Skeletal muscle satellite cell (primary cell): ENCODE data around the gene CALU.
A peak's percentile ranks its signal among the peaks of the same experiment; 100 is the strongest.

Experiments used
- H3K27me3 ChIP-seq: 2 replicates; pipeline ENCODE4 v1.7.0; 2013; ENCODE audit warnings: low read length; ENCODE audit not compliant: control insufficient read depth, insufficient read depth
- H3K36me3 ChIP-seq: 2 replicates; pipeline ENCODE4 v1.7.0; 2013; ENCODE audit warnings: mild to moderate bottlenecking, control low read depth, low read length; ENCODE audit not compliant: insufficient read depth
- H3K4me1 ChIP-seq: 2 replicates; pipeline ENCODE4 v1.7.0; 2013; ENCODE audit warnings: low read length; ENCODE audit not compliant: control insufficient read depth, insufficient read depth
- H3K4me2 ChIP-seq: 2 replicates; pipeline ENCODE4 v1.7.0; 2013; ENCODE audit warnings: mild to moderate bottlenecking, low read length
- H3K4me3 ChIP-seq: 2 replicates; pipeline ENCODE4 v1.7.0; 2013; ENCODE audit warnings: low read length
- H3K9ac ChIP-seq: 2 replicates; pipeline ENCODE4 v1.7.0; 2013; ENCODE audit warnings: mild to moderate bottlenecking, low read depth, low read length, moderate library complexity
- H3K9me3 ChIP-seq: replicated peaks from 2 replicates; pipeline ENCODE4 v1.7.0; 2013; ENCODE audit warnings: mild to moderate bottlenecking, control low read depth, low read length

The CALU gene

DNA sequence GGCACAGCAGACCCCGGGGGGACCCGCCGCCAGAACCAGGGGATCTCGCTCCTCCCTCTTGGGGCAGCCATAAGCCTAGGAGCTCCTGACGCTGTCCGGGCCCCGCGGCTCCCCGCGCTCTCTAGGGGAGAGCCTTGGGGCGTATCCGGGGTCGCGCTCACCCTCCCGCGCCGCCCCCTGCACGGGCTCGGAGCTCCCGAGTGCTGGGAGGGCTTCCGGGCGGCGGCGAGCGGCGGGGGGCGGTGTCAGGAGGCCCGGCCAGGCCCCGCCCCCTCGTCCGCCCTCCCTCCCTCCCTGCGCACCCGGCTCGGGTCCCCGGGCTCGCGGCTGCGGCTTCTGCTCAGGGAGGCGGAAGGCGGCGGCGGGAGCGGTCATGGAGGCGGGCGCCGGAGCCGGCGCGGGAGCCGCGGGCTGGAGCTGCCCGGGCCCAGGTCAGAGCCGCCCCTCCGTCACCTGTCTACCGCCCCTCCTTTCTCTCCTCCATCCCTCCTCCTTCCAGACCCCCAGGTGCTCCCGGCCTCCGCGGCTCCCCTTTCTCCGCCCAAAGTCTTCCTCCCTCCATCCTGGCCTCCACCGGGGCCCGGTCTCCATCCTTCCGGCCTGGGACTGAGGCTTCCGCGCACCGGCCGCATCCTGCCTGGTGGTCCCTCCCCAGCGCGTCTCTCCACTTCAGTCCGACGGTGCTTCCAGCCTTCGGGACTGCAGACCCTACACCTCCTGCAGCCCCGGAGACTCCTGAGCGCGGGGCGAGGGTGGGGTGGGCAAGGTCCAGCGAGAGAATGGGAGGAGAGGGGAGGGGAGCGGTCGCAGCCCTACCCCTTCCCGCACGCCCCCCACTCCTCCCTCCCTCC lies 52.2 kb downstream of the CALU start, which contains the start of gene CCDC136:
CCDC136 (plus strand) TSS at position 848 of the 851 bp plus-strand sequence. CDS start 444 bp downstream, outside the sequence.
- no peaks in the 10 kb centered on the region for H3K36me3 ChIP-seq
- H3K27me3 ChIP-seq = peaks cover 30% of the 10 kb centered on the region
- H3K4me1 ChIP-seq = peaks cover 12% of the 10 kb centered on the region
- H3K4me2 ChIP-seq = peak within 1 kb of the TSS; percentile 98
- H3K4me3 ChIP-seq = peak within 1 kb of the TSS; percentile 82
- H3K9ac ChIP-seq = peak within 1 kb of the TSS; percentile 73
- no peaks in the 10 kb centered on the region for H3K9me3 ChIP-seq

DNA sequence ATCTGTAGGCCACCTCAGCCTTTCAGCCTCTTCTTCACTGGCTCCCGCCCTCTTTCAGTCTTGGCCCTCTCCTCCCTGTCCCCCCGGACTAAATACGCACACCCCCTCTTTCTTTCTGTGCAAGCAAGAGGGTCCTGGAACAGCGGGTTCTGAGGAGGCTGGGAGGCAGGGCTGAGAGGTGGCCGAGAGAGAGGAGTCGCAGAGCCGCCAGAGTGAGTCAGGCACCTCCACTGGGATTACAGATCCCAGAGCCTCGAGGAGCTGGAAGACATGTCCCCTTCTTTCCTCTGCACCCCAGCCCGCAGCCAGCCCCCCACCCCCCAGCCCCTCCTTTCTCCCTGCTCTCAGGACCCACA lies 52.8 kb downstream of the CALU start:
- Histone ChIP-seq H3K9me3 (no peaks in the 10 kb centered on the region), H3K4me1 (peaks cover 12% of the 10 kb centered on the region), H3K27me3 (peaks cover 30% of the 10 kb centered on the region), H3K4me2 (peak overlapping the region; percentile 98), H3K36me3 (no peaks in the 10 kb centered on the region), H3K9ac (peak overlapping the region; percentile 73), H3K4me3 (peak overlapping the region; percentile 82)

DNA sequence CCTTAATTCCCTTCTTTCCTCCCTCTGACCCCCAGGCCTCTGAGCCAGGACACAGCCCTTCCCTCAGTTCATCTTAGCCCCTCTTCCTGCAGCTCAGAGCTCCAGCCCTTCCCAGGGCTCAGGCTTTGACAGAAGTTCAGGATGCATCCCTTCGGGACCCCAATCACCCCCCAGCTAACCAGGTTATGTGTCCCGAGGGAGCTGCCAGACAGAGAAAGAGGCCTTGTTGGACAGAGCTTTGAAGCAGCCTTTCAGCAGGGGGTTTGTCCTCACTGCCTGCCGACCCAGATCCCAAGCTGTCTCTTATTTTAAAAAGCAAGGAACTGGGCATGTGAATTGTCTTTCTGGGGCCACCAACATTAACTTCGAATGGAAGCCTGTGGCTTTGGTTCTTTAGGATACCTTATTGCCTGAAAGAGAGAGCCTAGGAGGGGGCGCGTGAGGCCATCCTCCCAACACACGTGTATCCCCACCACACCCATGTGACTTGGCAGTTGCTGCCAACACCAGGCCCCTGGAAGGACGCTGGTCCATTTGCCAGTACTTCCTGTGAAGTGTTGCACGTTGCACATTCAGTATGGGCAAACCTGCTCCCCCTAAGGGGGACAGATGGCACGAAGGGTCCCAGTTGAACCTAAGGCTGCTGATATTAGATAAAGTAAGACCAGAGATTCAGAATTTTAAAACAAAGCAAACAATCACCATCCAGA lies 53.5 kb downstream of the CALU start:
- Histone ChIP-seq H3K4me3 (no peak overlapping the region), H3K9me3 (no peaks in the 10 kb centered on the region), H3K4me1 (peaks cover 12% of the 10 kb centered on the region), H3K27me3 (peaks cover 27% of the 10 kb centered on the region), H3K4me2 (no peak overlapping the region), H3K9ac (no peak overlapping the region), H3K36me3 (no peaks in the 10 kb centered on the region)

DNA sequence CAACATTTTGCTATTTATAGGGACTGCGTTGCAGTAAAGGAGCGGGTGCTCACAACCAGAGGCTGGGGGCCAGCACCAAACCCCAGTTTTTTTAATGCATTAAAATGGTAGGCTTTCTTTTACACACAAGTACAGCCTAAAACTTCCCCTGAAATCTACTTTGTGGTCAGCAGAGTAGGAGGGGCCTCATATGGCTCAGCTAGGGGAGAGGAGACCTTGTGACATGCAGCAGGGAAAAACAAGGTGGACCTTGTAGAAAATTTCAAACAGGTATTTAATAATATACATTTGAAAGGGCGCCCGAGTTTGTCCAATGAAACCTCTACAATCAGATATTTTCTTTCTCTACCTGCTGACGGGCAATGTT lies 54.0 kb downstream of the CALU start:
- Histone ChIP-seq H3K9me3 (no peaks in the 10 kb centered on the region), H3K9ac (no peak overlapping the region), H3K4me1 (peaks cover 12% of the 10 kb centered on the region), H3K4me2 (no peak overlapping the region), H3K4me3 (no peak overlapping the region), H3K36me3 (no peaks in the 10 kb centered on the region), H3K27me3 (peaks cover 21% of the 10 kb centered on the region)

DNA sequence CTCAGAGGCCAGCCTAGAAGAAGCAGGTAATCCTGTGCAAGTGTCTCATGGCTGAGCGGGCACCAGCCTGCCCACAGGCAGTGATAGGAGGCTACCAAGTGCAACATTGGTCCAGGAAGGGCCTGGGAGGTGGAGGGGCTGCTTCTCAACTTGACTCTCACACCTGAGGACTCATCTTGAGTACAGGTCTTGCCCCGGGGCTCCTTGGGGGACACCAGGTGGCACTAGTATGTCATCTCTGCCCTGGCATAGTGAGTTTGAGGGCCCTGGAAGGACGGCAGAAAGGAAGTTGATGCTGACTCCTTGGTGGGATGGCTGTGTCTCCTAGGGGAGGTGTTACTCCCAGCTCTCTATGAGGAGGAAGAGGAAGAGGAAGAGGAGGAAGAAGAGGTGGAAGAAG lies 54.9 kb downstream of the CALU start:
- peaks cover 14% of the 10 kb centered on the region for H3K27me3 ChIP-seq
- peaks cover 12% of the 10 kb centered on the region for H3K4me1 ChIP-seq
- H3K9me3 ChIP-seq = no peaks in the 10 kb centered on the region
- no peak overlapping the region for H3K4me2 ChIP-seq
- no peak overlapping the region for H3K4me3 ChIP-seq
- no peaks in the 10 kb centered on the region for H3K36me3 ChIP-seq
- H3K9ac ChIP-seq = no peak overlapping the region

DNA sequence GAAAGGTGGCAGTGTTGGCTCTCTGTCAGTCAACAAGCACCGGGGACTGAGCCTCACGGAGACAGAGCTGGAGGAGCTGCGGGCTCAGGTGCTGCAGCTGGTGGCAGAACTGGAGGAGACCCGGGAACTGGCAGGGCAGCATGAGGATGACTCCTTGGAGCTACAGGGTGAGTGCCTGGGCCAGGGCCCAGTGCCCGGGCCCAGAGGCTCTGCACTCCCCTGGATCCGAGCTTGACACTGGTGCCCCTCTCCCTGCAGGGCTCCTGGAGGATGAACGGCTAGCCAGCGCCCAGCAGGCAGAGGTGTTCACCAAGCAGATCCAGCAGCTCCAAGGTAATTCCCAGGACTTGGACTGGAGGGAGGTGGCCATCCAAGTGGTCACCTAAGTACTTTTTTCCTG lies 55.3 kb downstream of the CALU start:
- H3K9ac ChIP-seq = no peak overlapping the region
- no peak overlapping the region for H3K4me2 ChIP-seq
- no peak overlapping the region for H3K4me3 ChIP-seq
- peaks cover 12% of the 10 kb centered on the region for H3K4me1 ChIP-seq
- H3K9me3 ChIP-seq = no peaks in the 10 kb centered on the region
- peaks cover 10% of the 10 kb centered on the region for H3K27me3 ChIP-seq
- no peaks in the 10 kb centered on the region for H3K36me3 ChIP-seq

DNA sequence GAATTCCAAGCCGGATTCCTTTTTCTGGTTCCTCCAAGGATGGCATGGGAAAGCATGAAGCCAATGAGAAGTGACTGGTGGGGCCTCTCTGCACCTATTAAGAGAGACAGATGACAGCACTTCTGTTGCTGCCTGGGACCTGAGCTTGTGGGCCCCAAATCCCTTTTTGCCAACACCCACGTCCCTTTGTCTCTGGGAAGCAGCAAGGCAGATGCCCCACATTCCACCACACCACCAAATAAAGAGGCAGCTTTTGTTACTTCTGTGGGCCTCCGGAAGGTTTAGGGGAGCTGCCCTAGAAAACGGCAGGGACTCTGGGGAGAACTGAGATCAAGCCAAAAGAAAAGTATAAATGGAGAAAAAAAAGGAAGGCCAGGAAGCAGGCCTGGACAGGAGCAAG lies 56.0 kb downstream of the CALU start:
- no peak overlapping the region for H3K4me2 ChIP-seq
- H3K36me3 ChIP-seq = no peaks in the 10 kb centered on the region
- H3K4me1 ChIP-seq = peaks cover 12% of the 10 kb centered on the region
- H3K27me3 ChIP-seq = peaks cover 5% of the 10 kb centered on the region
- H3K4me3 ChIP-seq = no peak overlapping the region
- H3K9me3 ChIP-seq = no peaks in the 10 kb centered on the region
- no peak overlapping the region for H3K9ac ChIP-seq

DNA sequence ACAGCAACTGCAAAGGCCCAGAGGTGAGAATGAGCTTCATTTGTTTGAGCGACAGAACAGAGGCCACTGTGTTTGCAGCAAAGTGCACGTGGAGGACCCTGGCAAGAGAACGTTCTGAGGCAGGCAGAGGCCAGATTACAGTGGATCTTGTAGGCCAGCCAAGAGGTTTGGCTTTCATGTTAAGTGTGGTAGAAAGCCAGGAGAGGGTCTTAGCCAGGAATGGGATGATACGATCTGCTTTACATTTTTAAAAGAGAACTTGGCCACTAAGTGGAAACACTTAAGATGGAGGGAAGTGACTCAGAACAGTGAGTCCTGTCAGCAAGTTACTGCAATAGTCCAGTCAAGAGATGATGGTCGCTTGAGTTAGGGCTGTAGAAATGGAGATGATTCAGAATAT lies 57.2 kb downstream of the CALU start:
- Histone ChIP-seq H3K27me3 (no peaks in the 10 kb centered on the region), H3K4me3 (no peak overlapping the region), H3K4me1 (peaks cover 12% of the 10 kb centered on the region), H3K36me3 (no peaks in the 10 kb centered on the region), H3K9ac (no peak overlapping the region), H3K9me3 (no peaks in the 10 kb centered on the region), H3K4me2 (no peak overlapping the region)

DNA sequence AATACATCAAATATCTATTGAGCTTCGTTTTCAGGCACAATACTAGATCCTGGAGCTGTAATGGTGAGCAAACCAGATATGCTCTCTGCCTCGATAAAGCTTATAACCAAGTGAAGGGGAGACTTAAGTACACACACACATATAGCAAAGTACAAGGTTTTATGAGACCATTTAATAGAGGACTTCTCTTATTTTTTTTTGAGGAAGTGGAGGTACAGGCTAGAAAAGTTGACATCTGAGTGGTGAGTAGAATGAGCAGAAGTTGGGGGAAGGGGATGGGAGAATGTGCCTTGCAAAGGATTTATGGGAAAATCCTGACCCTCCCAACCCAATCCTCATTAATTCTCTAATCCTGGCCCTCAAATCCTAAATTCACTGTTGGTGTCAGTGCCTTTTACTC lies 60.3 kb downstream of the CALU start:
- Histone ChIP-seq H3K36me3 (no peaks in the 10 kb centered on the region), H3K9ac (no peak overlapping the region), H3K4me3 (no peak overlapping the region), H3K4me1 (no peaks in the 10 kb centered on the region), H3K4me2 (no peak overlapping the region), H3K9me3 (no peaks in the 10 kb centered on the region), H3K27me3 (no peaks in the 10 kb centered on the region)

DNA sequence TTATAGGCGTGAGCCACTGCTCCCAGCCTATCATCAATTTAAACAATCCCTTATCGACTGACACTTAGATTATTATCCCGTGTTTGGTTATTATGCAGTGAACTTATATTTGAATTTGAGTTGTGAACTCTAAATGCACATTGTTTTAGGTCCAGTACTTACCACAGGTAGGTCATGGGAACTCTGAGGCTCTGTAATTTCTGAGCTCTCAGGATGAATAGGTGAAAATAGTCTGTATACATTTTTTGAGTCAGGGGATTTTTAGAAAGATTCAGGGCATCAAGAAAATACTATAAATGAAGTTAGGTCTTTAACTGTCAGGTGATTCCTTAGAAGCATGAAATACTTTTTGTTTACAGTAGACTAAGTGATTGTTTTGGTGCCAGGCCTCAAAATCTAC lies 61.4 kb downstream of the CALU start:
- Histone ChIP-seq H3K36me3 (peaks cover 4% of the 10 kb centered on the region), H3K9ac (no peak overlapping the region), H3K4me1 (no peaks in the 10 kb centered on the region), H3K4me2 (no peak overlapping the region), H3K4me3 (no peak overlapping the region), H3K27me3 (no peaks in the 10 kb centered on the region), H3K9me3 (no peaks in the 10 kb centered on the region)

DNA sequence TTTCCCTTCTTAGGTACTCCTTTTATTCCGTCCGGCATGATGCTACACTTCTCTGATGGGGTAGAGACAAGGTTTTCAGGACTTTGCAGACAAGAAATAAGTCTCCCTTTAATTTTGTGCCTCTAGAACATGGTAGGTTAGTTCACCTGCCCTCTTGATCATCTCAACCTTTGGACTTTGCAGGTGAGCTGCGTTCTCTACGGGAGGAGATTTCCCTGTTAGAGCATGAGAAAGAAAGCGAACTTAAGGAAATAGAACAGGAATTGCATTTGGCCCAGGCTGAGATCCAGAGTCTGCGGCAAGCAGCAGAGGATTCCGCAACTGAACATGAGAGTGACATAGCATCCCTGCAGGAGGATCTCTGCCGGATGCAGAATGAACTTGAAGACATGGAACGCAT lies 61.8 kb downstream of the CALU start:
- H3K9me3 ChIP-seq = no peaks in the 10 kb centered on the region
- no peak overlapping the region for H3K9ac ChIP-seq
- H3K27me3 ChIP-seq = no peaks in the 10 kb centered on the region
- peaks cover 4% of the 10 kb centered on the region for H3K36me3 ChIP-seq
- H3K4me3 ChIP-seq = no peak overlapping the region
- no peak overlapping the region for H3K4me2 ChIP-seq
- no peaks in the 10 kb centered on the region for H3K4me1 ChIP-seq
